Urothelium cell line (cell line): ENCODE results near the gene HUNK.
A peak's percentile ranks its signal among the peaks of the same experiment; 100 is the strongest.

Experiments
- DNase-seq: peaks from one replicate; pipeline ENCODE4 v3.0.0; 2011; ENCODE audit warnings: low spot score, mixed read lengths
- FAIRE-seq: peaks from 2 replicates; lab custom pipeline; 2011; peaks lifted over from hg19 to GRCh38; lab: Jason Lieb, UNC

Gene HUNK

GRCh38 chr21:32044205-32045180 is 171.7 kb downstream of the HUNK start:
- no peak for DNase-seq
- FAIRE-seq: no peak

- no peak for DNase-seq
- no peak for FAIRE-seq
Measured at GRCh38 chr21:32046191-32046590, 173.4 kb downstream of the HUNK start.

- DNase-seq (no peak), FAIRE-seq (peak; percentile 42)
Measured at GRCh38 chr21:32048353-32048752, 175.5 kb downstream of the HUNK start.
